Osteoblast (primary cell): ENCODE data around the gene HPD. TPM values are rescaled to one million over a fixed set of nuclear protein-coding genes. Genes with fewer than 3 reads are reported as not detected.

Experiments
- DNase-seq: peaks from one replicate; pipeline ENCODE4 v3.0.0; 2011; ENCODE audit warnings: low spot score, mixed read lengths; ENCODE audit not compliant: insufficient read length; ENCODE audit errors: missing footprints
- H2AFZ ChIP-seq: 2 replicates; pipeline ENCODE4 v1.6.0; 2011; ENCODE audit warnings: mild to moderate bottlenecking, low read length
- H3K27ac ChIP-seq: 2 replicates; pipeline ENCODE4 v1.5.1; 2011; ENCODE audit warnings: mild to moderate bottlenecking, low read depth, low read length, moderate library complexity
- H3K27me3 ChIP-seq: 2 replicates; pipeline ENCODE4 v1.6.0; 2012; ENCODE audit warnings: mild to moderate bottlenecking, control low read depth, inconsistent platforms, low read length, moderate library complexity; ENCODE audit not compliant: insufficient read depth
- H3K36me3 ChIP-seq: 2 replicates; pipeline ENCODE4 v1.5.1; 2011; ENCODE audit warnings: mild to moderate bottlenecking, low read length, control low read depth, moderate library complexity; ENCODE audit not compliant: insufficient read depth
- H3K4me1 ChIP-seq: 2 replicates; pipeline ENCODE4 v1.5.1; 2011; ENCODE audit warnings: mild to moderate bottlenecking, low read length, control low read depth, moderate library complexity; ENCODE audit not compliant: insufficient read depth
- H3K4me2 ChIP-seq: 2 replicates; pipeline ENCODE4 v1.6.0; 2011; ENCODE audit warnings: mild to moderate bottlenecking, low read length; ENCODE audit not compliant: insufficient read depth
- H3K4me3 ChIP-seq: fragments of 200-600 bp; sonication (generic); 3 replicates; pipeline ENCODE4 v1.5.1; 2012; ENCODE audit warnings: mild to moderate bottlenecking, low read length, inconsistent platforms; ENCODE audit not compliant: insufficient read depth
- H3K79me2 ChIP-seq: 2 replicates; pipeline ENCODE4 v1.6.0; 2012; ENCODE audit warnings: mild to moderate bottlenecking, low read length, control low read depth, inconsistent platforms; ENCODE audit not compliant: insufficient read depth
- H3K9me3 ChIP-seq: 2 replicates; pipeline ENCODE4 v1.5.1; 2011; ENCODE audit warnings: low read depth, low read length, control low read depth
- H4K20me1 ChIP-seq: 2 replicates; pipeline ENCODE4 v1.6.0; 2012; ENCODE audit warnings: mild to moderate bottlenecking, low read length, control low read depth; ENCODE audit not compliant: insufficient read depth
- total RNA-seq: library from RNA; depleted of rRNA; stranded (reverse); fragments of >200 nt; gene quantifications from 2 replicates; pipeline ENCODE4 v1.2.3, GENCODE V29; 2012
- TF ChIP-seq, protein P1 (sequence below): IDR thresholded peaks from 2 replicates; pipeline ENCODE4 v1.5.1; 2011; ENCODE audit warnings: mild to moderate bottlenecking, low read depth, low read length, moderate library complexity; ENCODE audit errors: extremely low read depth

The HPD gene
- total RNA-seq, 1 donor: under 0.01 TPM

DNA sequence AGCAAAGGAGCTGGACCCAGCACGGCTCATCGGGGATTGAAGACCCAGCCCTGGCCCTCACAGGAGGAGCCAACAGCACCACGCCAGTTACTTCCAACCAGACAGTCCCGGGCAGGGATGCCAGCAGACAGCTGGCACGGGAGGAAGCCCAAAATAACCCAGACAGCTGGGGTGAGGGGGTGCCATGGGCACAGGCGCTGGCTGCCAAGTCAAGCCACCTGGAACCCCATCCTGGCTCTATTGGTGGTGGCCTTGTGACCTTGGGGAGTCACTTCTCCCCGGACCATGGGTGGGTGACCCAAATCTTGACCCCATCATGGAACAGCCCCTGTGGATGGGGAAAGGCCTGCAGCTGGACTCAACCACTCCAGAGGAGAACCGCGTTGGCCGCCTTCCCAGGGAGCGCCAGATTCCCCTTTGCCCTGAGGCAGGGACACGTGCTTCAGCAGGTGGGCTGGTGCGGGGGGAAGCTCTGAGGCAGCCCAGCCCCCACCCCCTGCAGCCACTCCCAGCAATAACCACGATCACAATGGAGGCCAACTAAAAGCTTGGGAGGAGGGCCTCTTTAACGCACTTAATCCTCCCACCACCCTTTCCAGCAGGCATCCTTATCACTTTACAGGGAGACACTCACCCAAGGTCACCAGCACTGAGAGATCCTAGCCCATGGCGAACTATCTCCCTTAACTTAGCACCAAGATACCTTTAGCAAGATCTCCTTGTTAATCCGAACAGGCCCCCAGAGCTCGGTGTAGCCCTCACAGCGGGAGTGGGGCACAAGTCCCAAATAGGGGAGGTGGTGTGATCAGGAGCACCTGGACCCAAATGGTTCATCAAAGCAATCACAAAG is 60.5 kb downstream of the HPD start:
- H3K4me3 ChIP-seq: peak overlapping the region; percentile 86
- H3K4me1 ChIP-seq: peaks cover 62% of the 10 kb centered on the region
- H3K27me3 ChIP-seq: no peaks in the 10 kb centered on the region
- H3K9me3 ChIP-seq: no peaks in the 10 kb centered on the region
- H3K4me2 ChIP-seq: peak overlapping the region; percentile 77
- TF ChIP-seq, protein P1, sequence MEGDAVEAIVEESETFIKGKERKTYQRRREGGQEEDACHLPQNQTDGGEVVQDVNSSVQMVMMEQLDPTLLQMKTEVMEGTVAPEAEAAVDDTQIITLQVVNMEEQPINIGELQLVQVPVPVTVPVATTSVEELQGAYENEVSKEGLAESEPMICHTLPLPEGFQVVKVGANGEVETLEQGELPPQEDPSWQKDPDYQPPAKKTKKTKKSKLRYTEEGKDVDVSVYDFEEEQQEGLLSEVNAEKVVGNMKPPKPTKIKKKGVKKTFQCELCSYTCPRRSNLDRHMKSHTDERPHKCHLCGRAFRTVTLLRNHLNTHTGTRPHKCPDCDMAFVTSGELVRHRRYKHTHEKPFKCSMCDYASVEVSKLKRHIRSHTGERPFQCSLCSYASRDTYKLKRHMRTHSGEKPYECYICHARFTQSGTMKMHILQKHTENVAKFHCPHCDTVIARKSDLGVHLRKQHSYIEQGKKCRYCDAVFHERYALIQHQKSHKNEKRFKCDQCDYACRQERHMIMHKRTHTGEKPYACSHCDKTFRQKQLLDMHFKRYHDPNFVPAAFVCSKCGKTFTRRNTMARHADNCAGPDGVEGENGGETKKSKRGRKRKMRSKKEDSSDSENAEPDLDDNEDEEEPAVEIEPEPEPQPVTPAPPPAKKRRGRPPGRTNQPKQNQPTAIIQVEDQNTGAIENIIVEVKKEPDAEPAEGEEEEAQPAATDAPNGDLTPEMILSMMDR: no peak
- H3K27ac ChIP-seq: peak overlapping the region; percentile 70
- peaks cover 19% of the 10 kb centered on the region for H4K20me1 ChIP-seq
- peak; percentile 84 for DNase-seq
- no peak overlapping the region for H2AFZ ChIP-seq
- H3K36me3 ChIP-seq: no peaks in the 10 kb centered on the region
- H3K79me2 ChIP-seq: peaks cover 54% of the 10 kb centered on the region

DNA sequence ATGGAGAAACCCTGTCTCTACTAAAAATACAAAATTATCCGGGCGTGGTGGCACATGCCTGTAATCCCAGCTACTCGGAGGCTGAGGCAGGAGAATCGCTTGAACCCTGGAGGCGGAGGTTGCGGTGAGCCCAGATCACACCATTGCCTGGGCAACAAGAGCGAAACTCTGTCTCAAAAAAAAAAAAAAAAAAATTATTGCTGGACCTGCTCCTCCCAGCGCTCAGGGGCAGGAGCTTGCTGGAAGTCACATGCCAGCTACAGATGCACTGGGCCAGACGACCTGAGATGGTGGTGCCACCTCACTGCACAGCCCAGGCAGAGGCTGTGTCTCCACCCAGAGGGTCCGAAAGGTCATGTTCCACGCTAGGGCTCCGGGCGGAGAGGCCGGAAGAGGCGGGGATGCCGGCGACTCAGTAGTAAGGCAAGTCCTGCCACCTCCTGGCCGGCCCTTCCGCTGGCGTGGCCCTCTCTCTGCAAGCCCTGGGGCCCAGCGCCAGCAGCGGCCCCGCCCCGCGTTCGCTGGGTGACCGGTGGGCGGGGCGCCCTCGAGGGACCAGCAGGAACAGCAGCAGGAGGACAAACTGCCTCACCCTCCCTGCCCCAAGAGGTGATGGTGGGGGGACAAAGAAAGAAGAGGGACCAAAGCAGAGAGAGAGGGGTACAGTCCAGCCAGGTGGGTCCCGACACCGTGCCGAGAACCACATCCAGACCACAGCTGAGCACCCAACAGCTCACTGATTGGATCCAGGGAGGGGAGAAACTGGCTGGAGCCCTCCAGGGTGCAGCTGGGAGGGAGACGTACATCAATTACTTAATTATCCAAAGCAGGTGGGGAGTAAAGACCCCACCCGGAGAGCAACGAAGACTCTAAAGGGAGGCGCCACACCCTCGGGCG is 61.6 kb downstream of the HPD start:
- no peaks in the 10 kb centered on the region for H3K36me3 ChIP-seq
- H3K4me1 ChIP-seq: peaks cover 56% of the 10 kb centered on the region
- no peaks in the 10 kb centered on the region for H3K27me3 ChIP-seq
- no peak overlapping the region for H2AFZ ChIP-seq
- peak overlapping the region; percentile 70 for H3K27ac ChIP-seq
- peaks cover 48% of the 10 kb centered on the region for H3K79me2 ChIP-seq
- DNase-seq: peak; percentile 99
- peak overlapping the region; percentile 86 for H3K4me3 ChIP-seq
- peaks cover 19% of the 10 kb centered on the region for H4K20me1 ChIP-seq
- H3K9me3 ChIP-seq: no peaks in the 10 kb centered on the region
- peak overlapping the region; percentile 77 for H3K4me2 ChIP-seq
- TF ChIP-seq, protein P1: peak; percentile 6

DNA sequence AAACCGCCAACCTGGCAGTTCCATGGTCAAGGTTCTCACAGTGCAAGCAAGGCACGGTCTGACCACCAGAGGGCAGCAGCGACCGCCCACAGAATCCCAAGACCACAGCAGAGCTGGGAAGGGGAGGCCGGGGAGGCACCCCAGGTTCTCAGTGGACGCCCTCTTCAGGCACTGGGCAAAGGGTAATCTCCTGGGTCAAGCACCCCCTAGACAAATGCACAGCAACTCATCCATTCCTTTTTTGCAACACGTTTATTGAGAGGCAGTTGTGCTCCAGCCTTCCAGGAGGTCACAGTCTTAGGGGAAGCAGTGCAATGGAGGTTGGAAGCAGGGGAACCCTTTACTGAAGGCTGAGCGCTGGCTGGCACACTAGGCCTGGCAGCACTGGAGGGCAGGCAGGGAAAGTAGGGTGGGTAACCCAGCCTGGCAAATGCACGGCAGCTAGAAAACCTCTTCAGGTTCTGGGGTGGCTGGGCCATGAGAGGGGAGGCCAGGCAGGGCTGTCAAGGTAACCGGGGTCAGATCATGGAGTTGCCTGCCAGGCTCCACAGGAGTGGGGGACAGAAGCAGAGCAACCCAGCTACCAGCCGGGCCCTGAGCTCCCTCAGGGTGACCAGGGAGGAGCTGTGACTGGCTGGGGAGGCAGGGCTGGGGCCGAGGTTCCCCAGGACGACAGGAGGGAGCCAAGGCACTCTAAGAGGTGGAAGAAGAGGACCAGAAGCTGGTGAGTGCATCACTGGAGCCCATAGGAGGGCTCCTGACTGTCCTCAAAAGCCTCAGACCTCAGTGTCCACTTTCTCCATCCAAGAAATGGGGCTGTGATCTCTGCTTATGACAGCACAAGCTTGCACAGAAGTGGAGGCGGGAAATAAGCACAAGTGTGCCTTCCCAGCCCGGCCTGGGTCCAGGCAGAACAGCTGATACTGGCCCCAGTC is 63.4 kb downstream of the HPD start:
- Histone ChIP-seq H3K27me3 (no peaks in the 10 kb centered on the region), H2AFZ (peak overlapping the region; percentile 61), H3K79me2 (peaks cover 38% of the 10 kb centered on the region), H3K4me1 (peaks cover 44% of the 10 kb centered on the region), H3K9me3 (no peaks in the 10 kb centered on the region), H3K4me2 (peak overlapping the region; percentile 95), H4K20me1 (peaks cover 19% of the 10 kb centered on the region), H3K36me3 (no peaks in the 10 kb centered on the region), H3K27ac (peak overlapping the region; percentile 65), H3K4me3 (peak overlapping the region; percentile 77)
- DNase-seq: peak; percentile 98
- TF ChIP-seq, protein P1: peak; percentile 94
